Transverse colon (tissue), 4 donors: ENCODE measurements around the gene HES5. TPM values are rescaled to one million over a fixed set of nuclear protein-coding genes. Genes with fewer than 3 reads are reported as not detected.

Experiments
- DNase-seq: peaks from one replicate; pipeline ENCODE4 v3.0.0-alpha.2; 2019
- H3K27ac ChIP-seq, 4 donors: fragments of 200-600 bp; sonication (generic); 2 replicates each; pipeline ENCODE4 v1.5.1; 2016 to 2018; ENCODE audit warnings: inconsistent platforms in 4 of 4
- H3K27me3 ChIP-seq: fragments of 200-600 bp; sonication (generic); 2 replicates; pipeline ENCODE4 v1.5.1; 2017; ENCODE audit warnings: inconsistent platforms
- H3K36me3 ChIP-seq, 4 donors: fragments of 200-600 bp; sonication (generic); 2 replicates each; pipeline ENCODE4 v1.5.1; 2017 to 2019; ENCODE audit warnings: inconsistent platforms in 4 of 4
- H3K4me1 ChIP-seq, 4 donors: fragments of 200-600 bp; sonication (generic); 2 replicates each; pipeline ENCODE4 v1.5.1; 2017 to 2020; ENCODE audit warnings: inconsistent platforms in 4 of 4
- H3K4me3 ChIP-seq, 4 donors: fragments of 200-600 bp; sonication (generic); 1 replicate in 1 of 4; 2 replicates in 3 of 4; pipeline versions ENCODE4 v1.5.1 to v1.6.1; 2017 to 2019; ENCODE audit warnings: inconsistent platforms in 4 of 4
- H3K9me3 ChIP-seq, 2 donors: fragments of 200-600 bp; sonication (generic); 2 replicates each; pipeline ENCODE4 v1.5.1; 2017 to 2019; ENCODE audit warnings: inconsistent platforms in 2 of 2
- CTCF ChIP-seq, 5 experiments: fragments of 200-600 bp in 3 of 5; fragments of 450-650 bp in 2 of 5; sonication (generic) in 3 of 5; IDR thresholded peaks; 1 replicate in 2 of 5; 2 replicates in 3 of 5; pipeline ENCODE4 v1.5.1; 2016 to 2017; ENCODE audit warnings: antibody characterized with exemption in 5 of 5, inconsistent platforms in 3 of 5, mild to moderate bottlenecking in 2 of 5, moderate library complexity in 1 of 5
- EP300 ChIP-seq: sonication (generic); formaldehyde crosslinking; IDR thresholded peaks from one replicate; pipeline ENCODE4 v1.6.1; 2017; ENCODE audit warnings: antibody characterized with exemption, low read depth
- POLR2A ChIP-seq: fragments of 450-650 bp; IDR thresholded peaks from one replicate; pipeline ENCODE4 v1.6.1; 2016; ENCODE audit warnings: antibody characterized with exemption, mild to moderate bottlenecking, moderate library complexity
- POLR2AphosphoS5 ChIP-seq, 3 donors: sonication (generic); formaldehyde crosslinking; IDR thresholded peaks; one replicate each; pipeline ENCODE4 v1.6.1; 2016; ENCODE audit warnings: antibody characterized with exemption in 3 of 3
- WGBS, 2 donors: methylation state at CpG; one replicate each; pipeline ENCODE4 v1.1.5; 2018; ENCODE audit warnings: low coverage in 1 of 2; 5-methylcytosine and 5-hydroxymethylcytosine counted together
- in situ Hi-C, 4 donors: fragments of 200-750 bp; cut with MboI; loops; one replicate each; pipeline versions ENCODE4 v1.15.0 to v1.15.1; 2017; ENCODE audit warnings: low sequenced_read_pairs in 3 of 4, low pct_ligation_motif_present in 1 of 4, low pct_unique_long_range_greater_than_20kb in 1 of 4
- intact Hi-C: fragments of 100-400 bp; cut with DNase I; formaldehyde crosslinking; loops from one replicate; pipeline ENCODE4 v1.15.1; 2023; ENCODE audit warnings: low total_unique reads
- total RNA-seq, 4 donors: library from RNA; depleted of rRNA; stranded (reverse); fragments of >200 nt; gene quantifications; one replicate each; pipeline ENCODE4 v1.1.0, GENCODE V29; 2016

HES5 gene
- total RNA-seq, 4 donors from 2014 or later, result 0.64 to 1.1 TPM; not detected in 2

- peak overlapping the region; percentile 73 to 78 (median 77) for H3K27ac ChIP-seq
- intact Hi-C loops (no loop called here), in situ Hi-C loops (loop anchor here in 1 of 4 donors (25.0 kb wide), 1 partner anchor 340 kb away; the partner anchor contains the start of gene FAAP20)
- no peaks in the 10 kb centered on the region for H3K9me3 ChIP-seq
- H3K4me3 ChIP-seq, result peak overlapping the region in 3 of 4 donors; percentile 89 to 94 (median 91)
- TF ChIP-seq POLR2A, result no peak
- TF ChIP-seq EP300, result no peak
- no peak for TF ChIP-seq CTCF (IDR thresholded peaks at IDR 0.05)
- no peak for TF ChIP-seq POLR2AphosphoS5 (IDR thresholded peaks at IDR 0.05)
- H3K27me3 ChIP-seq, result peaks cover 23% of the 10 kb centered on the region
- H3K36me3 ChIP-seq, result no peaks in the 10 kb centered on the region
- 42% methylated on average over 18 of the region's 20 CpGs; no CpG with 5 or more reads in 1 of the 2 donors for WGBS, 2 donors
- DNase-seq, result peak; percentile 49
- peaks cover 44 to 68% (median 58%) of the 10 kb centered on the region in 4 donors for H3K4me1 ChIP-seq
These were observed 3.1 kb downstream of the HES5 start for GRCh38 chr1:2526824-2527555.

- H3K27ac ChIP-seq, result peak within 1 kb of the TSS; percentile 73 to 86 (median 78)
- TF ChIP-seq CTCF (IDR thresholded peaks at IDR 0.05) (peak in 2 of 5 experiments; percentile 11 to 41), POLR2A (peak; percentile 57), POLR2AphosphoS5 (IDR thresholded peaks at IDR 0.05) (peak; percentile 76 to 83 (median 77)), EP300 (no peak)
- H3K9me3 ChIP-seq, result no peaks in the 10 kb centered on the region
- WGBS, 2 donors, result 1% methylated on average over 35 of the region's 107 CpGs; no CpG with 5 or more reads in 1 of the 2 donors
- in situ Hi-C loops, result loop anchor here in 1 of 4 donors (25.0 kb wide), 1 partner anchor 339 kb away; the partner anchor contains the start of gene FAAP20
- intact Hi-C loops, result no loop called here
- H3K27me3 ChIP-seq, result peaks cover 15% of the 10 kb centered on the region
- peak within 1 kb of the TSS; percentile 64 to 94 (median 90) for H3K4me3 ChIP-seq
- DNase-seq, result peak; percentile 92
- peaks cover 43 to 65% (median 55%) of the 10 kb centered on the region in 4 donors for H3K4me1 ChIP-seq
- H3K36me3 ChIP-seq, result peaks cover 0 to 4% (median 2%) of the 10 kb centered on the region in 4 donors
These were observed 3.9 kb downstream of the HES5 start, which contains the start of gene PANK4 for GRCh38 chr1:2525920-2526823. PANK4 (minus strand) TSS chr1:2526596; CDS start chr1:2526587, 9 bp downstream.

GRCh38 chr1:2525572-2525919, 4.5 kb downstream of the HES5 start:
- no peak for TF ChIP-seq POLR2A
- intact Hi-C loops, result no loop called here
- peak overlapping the region; percentile 64 to 94 (median 90) for H3K4me3 ChIP-seq
- no peaks in the 10 kb centered on the region for H3K9me3 ChIP-seq
- no peak for DNase-seq
- in situ Hi-C loops, result loop anchor here in 1 of 4 donors (25.0 kb wide), 1 partner anchor 338 kb away; the partner anchor contains the start of gene FAAP20
- H3K4me1 ChIP-seq, result peaks cover 37 to 59% (median 49%) of the 10 kb centered on the region in 4 donors
- 2% methylated on average over 20 of the region's 20 CpGs; no CpG with 5 or more reads in 1 of the 2 donors for WGBS, 2 donors
- peaks cover 9% of the 10 kb centered on the region for H3K27me3 ChIP-seq
- H3K27ac ChIP-seq, result peak overlapping the region; percentile 73 to 86 (median 78)
- peaks cover 0 to 11% (median 5%) of the 10 kb centered on the region in 4 donors for H3K36me3 ChIP-seq

GRCh38 chr1:2523891-2524609, 6.0 kb downstream of the HES5 start:
- no peak for TF ChIP-seq POLR2AphosphoS5 (IDR thresholded peaks at IDR 0.05)
- TF ChIP-seq CTCF (IDR thresholded peaks at IDR 0.05), result no peak
- TF ChIP-seq POLR2A, result no peak
- no peak for TF ChIP-seq EP300
- H3K4me3 ChIP-seq, result peak overlapping the region in 1 of 4 donors; percentile 12
- no peak overlapping the region for H3K27ac ChIP-seq
- no peaks in the 10 kb centered on the region for H3K9me3 ChIP-seq
- 77% methylated on average over 10 of the region's 10 CpGs; no CpG with 5 or more reads in 1 of the 2 donors for WGBS, 2 donors
- H3K27me3 ChIP-seq, result no peaks in the 10 kb centered on the region
- in situ Hi-C loops (no loop called here), intact Hi-C loops (loop anchor here (1.0 kb wide), 1 partner anchor 111 kb away; no protein-coding TSS in a partner anchor)
- DNase-seq, result peak; percentile 35
- peaks cover 0 to 26% (median 13%) of the 10 kb centered on the region in 4 donors for H3K36me3 ChIP-seq
- peaks cover 29 to 48% (median 38%) of the 10 kb centered on the region in 4 donors for H3K4me1 ChIP-seq
